A549 (cell line): ENCODE data around the gene OSBPL3.

Source experiments
- CTCF ChIP-seq: fragments of >200 bp; sonication (Bioruptor Twin); formaldehyde crosslinking; IDR thresholded peaks from 3 replicates; pipeline ENCODE4 v1.5.1; 2016
- ESRRA ChIP-seq: fragments of 150-350 bp; IDR thresholded peaks from 2 replicates; pipeline ENCODE4 v1.6.1; 2014; ENCODE audit warnings: mild to moderate bottlenecking, low read length, borderline replicate concordance
- POLR2A ChIP-seq: IDR thresholded peaks from 2 replicates; pipeline ENCODE4 v1.6.1; 2012; ENCODE audit warnings: mild to moderate bottlenecking, low read length
- RAD21 ChIP-seq, 2 experiments: fragments of >200 bp in 1 of 2; sonication (Bioruptor Twin) in 1 of 2; formaldehyde crosslinking in 1 of 2; IDR thresholded peaks in 1 of 2; conservative IDR thresholded peaks in 1 of 2; 2 replicates in 1 of 2; 3 replicates in 1 of 2; pipeline ENCODE4 v1.6.1; 2012 to 2018; ENCODE audit warnings: inconsistent platforms in 1 of 2
- REST ChIP-seq: fragments of 200-600 bp; sonication (generic); IDR thresholded peaks from 2 replicates; pipeline ENCODE4 v1.6.1; 2016; ENCODE audit warnings: antibody characterized with exemption, mild to moderate bottlenecking, moderate library complexity
- USF2 ChIP-seq: fragments of 450-650 bp; IDR thresholded peaks from 2 replicates; pipeline ENCODE4 v1.6.1; 2014; ENCODE audit warnings: antibody characterized with exemption

- TF ChIP-seq CTCF (no peak), RAD21 (conservative IDR thresholded peaks at IDR 0.05 in 1 of 2, IDR thresholded peaks at IDR 0.05 in 1 of 2) (no peak), ESRRA (no peak), REST (no peak), POLR2A (no peak), USF2 (no peak)
These were observed 177.7 kb downstream of the OSBPL3 start for GRCh38 chr7:24802300-24802699.
